PC-9 (cell line): ENCODE measurements around the gene PACRG.

Source experiments
- EZH2 ChIP-seq: fragments of 200-600 bp; sonication (generic); IDR thresholded peaks from 2 replicates; pipeline ENCODE4 v1.8.0; 2017; ENCODE audit warnings: antibody characterized with exemption, low read depth
- TF ChIP-seq, protein P1 (sequence below): fragments of 200-600 bp; sonication (generic); conservative IDR thresholded peaks from 2 replicates; pipeline ENCODE4 v1.6.1; 2017; ENCODE audit warnings: mixed run types, antibody characterized with exemption, mild to moderate bottlenecking, moderate library complexity

DNA sequence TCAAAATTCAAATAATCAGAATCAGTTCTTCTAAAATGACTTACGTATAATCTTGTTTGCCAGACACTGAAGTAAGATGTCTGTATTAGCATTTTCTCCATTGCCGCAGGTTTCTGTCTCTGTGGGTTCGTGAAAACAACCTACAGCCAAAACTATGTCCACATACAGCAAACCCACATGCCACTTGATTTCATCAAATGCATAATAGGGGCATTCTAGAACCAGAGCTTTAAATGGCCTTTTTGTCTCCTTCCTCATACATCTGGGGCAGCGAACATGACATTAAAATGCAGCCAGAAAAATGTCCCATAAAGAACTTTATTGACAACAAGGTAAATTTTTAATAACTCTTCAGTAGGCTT, 596.5 kb downstream of the PACRG start:
- TF ChIP-seq, protein P1, sequence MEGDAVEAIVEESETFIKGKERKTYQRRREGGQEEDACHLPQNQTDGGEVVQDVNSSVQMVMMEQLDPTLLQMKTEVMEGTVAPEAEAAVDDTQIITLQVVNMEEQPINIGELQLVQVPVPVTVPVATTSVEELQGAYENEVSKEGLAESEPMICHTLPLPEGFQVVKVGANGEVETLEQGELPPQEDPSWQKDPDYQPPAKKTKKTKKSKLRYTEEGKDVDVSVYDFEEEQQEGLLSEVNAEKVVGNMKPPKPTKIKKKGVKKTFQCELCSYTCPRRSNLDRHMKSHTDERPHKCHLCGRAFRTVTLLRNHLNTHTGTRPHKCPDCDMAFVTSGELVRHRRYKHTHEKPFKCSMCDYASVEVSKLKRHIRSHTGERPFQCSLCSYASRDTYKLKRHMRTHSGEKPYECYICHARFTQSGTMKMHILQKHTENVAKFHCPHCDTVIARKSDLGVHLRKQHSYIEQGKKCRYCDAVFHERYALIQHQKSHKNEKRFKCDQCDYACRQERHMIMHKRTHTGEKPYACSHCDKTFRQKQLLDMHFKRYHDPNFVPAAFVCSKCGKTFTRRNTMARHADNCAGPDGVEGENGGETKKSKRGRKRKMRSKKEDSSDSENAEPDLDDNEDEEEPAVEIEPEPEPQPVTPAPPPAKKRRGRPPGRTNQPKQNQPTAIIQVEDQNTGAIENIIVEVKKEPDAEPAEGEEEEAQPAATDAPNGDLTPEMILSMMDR, result no peak
- no peak for TF ChIP-seq EZH2
